GM15510 (cell line): ENCODE measurements around the gene SPDYA.

Experiments used
- POLR2A ChIP-seq: IDR thresholded peaks from 3 replicates; pipeline ENCODE4 v1.6.1; 2011; ENCODE audit warnings: borderline replicate concordance; ENCODE audit not compliant: insufficient read length; ENCODE audit errors: extremely low read depth

The SPDYA gene

DNA sequence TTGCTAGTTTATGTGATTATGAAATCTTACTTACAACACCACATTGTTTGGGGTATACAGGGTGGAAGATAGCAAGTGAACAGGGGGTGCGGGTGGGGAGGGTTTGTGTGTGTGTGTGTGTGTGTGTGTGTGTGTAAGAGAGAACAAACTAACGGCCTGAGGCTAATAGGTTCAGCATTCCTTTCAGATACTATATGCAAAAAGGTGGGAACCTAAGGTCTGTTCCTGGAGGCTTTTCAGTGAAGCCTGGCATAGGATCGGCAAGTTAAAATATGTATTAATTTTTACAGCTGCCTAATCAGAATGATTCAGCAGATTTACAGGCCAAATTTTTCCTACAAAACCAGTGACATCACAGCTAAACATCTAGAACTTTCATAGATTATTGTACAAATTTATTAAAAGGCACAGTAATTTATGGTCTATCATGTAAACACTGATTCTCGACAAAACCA, 7.6 kb upstream of the SPDYA start:
- no peak for TF ChIP-seq POLR2A

DNA sequence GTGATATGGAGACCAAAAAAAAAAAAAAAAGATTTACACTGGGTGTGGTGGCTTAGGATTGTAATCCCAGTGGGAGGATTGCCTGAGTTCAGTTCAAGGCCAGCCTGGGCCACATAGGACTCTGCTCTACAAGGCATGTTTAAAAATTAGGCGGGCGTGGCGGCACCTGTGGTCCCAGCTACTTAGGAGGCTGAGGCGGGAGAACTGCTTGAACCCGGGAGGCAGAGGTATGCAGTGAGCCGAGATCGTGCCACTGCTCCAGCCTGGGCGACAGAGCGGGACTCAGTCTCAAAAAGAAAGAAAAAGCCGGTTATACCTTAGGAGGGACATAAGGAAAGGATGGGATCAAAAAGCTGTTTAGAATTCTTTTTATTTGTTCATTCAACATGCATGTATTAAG, 707 bp upstream of the SPDYA start:
- TF ChIP-seq POLR2A = no peak

DNA sequence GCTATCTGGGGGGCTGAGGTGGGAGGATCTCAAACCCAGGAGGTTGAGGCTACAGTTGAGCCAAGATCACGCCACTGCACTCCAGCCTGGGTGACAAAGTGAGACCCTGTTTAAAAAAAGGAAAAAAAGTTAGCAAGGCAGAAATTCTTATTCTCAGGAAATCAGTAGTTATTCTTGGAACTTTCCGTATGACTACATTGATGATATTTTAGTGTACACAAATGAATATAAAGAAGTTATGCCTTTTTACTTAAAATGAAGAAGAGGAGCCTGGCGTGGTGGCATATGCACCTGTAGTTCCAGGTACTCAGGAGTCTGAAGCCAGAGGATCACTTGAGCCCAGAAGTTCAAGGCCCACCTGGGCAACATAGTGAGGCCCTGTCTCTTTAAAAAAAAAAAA, 7.4 kb downstream of the SPDYA start:
- no peak for TF ChIP-seq POLR2A

DNA sequence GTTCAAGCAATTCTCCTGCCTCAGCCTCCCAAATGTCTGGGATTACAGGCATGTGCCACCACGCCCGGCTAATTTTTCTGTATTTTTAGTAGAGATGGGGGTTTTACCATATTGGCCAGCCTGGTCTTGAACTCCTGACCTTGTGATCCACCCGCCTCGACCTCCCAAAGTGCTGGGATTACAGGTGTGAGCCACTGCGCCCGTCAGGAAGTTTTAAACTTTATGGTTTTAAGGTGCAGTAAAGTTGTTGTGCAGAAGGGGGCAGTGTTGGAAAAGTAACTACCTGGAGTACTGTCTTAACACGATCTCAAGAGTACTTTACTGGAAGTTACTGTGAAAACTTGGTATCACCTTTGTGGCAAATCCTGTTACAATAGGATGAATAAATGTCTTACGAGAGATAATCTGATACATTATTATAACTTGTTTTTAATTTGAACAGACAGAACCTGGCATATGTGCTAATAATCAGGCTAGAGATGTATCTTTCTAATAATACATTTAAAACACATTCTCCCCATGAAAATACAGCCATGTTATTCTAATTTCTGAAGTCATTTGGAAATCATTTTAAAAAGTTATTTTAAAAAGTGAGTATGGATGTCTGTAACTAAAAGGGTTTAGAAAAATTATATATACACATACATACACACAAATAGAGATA, 10.8 kb downstream of the SPDYA start:
- no peak for TF ChIP-seq POLR2A

DNA sequence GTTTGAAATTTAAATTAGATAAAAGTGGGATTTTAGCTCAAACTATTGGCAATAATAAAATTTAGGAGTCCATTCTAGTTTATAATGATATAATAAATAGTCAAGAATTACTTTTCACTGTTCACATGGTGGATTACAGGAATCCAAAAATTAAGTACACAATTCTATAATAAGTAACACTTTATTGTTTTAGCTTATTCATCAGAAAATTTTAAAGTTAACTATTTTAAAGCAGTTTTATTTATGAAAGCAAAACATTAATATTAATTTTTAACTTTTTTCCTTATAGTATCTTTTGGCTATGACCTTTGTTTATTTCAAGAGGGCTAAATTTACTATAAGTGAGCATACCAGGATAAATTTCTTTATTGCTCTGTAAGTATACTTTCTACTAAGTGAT, 11.4 kb downstream of the SPDYA start:
- no peak for TF ChIP-seq POLR2A

DNA sequence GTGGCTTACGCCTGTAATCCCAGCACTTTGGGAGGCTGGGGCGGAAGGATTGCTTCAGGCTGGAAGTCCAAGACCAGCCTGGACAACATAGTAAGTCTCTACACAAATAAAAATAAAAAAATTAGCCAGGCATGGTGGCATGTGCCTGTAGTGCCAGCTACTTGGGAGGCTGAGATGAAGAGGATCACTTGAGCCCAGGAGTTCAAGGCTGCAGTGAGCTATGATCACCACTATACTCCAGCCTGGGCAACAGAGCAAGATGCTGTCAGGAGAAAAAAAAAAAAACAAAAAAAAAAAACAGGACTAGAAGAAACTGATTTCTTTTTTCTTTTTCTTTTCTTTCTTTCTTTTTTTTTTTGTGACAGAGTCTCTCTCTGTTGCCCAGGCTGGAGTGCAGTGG, 13.6 kb downstream of the SPDYA start:
- TF ChIP-seq POLR2A = no peak

DNA sequence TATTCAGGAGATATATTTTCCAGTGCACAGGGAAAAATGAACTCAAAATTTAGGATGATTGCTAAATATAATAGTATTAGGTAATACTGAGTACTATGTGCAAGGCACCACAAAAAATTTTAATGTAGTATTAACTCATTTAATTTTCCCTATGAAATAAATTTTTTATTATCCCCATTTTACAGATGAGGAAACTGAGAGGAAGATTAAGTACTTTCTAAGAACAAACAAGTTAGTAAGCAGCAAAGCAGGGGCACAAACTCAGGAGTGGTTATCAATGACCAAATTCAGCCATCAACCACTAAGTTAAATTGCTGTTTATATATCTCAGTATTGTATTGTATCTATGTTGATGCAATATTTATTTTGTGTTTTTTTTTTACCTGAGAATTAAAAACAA, 14.2 kb downstream of the SPDYA start:
- TF ChIP-seq POLR2A = no peak

DNA sequence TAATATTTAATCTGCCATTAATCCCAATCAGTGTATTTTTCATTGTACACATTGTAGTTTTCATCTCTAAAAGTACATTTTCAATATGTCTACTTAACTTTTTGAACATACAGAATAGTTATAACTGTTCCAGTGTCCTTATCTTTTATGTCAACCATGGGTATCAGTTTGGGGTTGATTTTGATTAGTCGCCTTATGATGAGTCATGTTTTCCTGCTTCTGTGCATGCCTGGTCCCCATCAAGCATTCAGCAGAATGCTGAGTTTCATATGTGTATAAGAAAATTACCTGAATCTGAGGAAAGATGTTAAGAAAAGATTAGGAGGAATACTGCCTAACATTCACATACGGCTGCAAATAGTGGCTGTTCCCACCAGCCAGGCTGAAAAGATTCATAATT, 17.7 kb downstream of the SPDYA start:
- no peak for TF ChIP-seq POLR2A

DNA sequence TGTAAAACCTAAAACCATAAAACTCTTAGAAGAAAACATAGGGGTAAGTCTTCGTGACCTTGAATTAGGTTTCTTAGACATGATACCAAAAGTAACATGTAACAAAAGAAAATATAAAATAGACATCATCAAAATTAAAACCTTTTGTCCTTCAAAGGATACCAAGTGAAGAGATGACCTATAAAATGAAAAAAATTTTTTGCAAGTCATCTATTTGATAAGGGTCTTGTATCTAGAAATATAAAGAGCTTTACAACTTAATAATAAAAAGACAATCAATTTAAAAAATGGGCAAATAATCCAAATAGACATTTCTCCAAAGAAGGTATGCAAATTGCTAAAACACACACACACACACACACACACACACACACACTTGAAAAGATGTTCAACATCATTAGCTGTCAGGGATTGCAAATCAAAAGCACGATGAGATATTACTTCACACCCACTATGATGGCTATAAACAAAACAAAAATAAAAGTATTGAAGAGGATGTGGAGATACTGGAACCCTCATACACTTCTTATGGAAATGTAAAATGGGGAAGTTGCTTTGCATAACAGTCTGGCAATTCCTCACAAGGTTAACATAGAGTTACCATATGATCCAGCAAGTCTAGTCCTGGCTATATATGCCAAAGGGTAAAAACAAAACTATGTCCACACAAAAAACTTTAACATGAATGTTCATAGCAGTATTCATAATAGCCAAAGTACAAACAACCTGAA, 23.3 kb downstream of the SPDYA start:
- TF ChIP-seq POLR2A = no peak

DNA sequence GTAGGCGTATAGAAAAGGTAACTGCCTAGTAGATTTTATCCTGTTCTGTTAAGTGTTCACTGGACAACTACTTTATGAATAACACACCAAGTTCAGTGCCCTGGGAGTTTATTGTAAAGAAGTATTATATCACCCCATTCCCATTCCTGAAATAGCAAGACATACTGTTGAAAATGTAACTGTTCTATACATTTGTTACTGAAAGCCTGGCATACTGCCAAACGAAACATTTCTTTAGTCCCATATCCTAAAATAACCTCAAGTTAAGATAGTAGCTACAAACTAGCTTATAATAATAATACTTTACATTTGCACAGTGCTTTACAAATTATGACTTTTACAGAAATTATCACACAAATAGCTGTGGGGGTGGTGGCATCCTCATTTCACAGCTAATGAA, 25.1 kb downstream of the SPDYA start:
- TF ChIP-seq POLR2A = no peak

DNA sequence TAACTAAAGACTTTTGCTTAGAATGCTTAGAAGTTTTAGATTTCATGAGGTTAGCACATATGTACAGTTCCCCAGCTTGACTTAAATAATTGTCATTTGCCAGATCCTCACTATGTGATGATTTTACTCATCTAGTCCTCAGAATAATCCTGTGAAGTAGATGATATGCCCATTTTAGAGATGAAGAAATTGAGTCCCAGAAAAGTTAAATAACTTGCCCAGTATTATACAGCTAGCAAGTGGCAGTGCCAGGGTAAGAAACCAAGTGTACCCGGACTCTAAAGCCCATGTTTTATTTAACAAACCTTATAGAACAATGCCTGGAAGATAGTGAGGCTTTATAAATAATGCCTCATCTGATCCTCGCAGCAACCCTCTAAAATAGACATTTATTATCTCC, 28.3 kb downstream of the SPDYA start:
- TF ChIP-seq POLR2A = no peak

DNA sequence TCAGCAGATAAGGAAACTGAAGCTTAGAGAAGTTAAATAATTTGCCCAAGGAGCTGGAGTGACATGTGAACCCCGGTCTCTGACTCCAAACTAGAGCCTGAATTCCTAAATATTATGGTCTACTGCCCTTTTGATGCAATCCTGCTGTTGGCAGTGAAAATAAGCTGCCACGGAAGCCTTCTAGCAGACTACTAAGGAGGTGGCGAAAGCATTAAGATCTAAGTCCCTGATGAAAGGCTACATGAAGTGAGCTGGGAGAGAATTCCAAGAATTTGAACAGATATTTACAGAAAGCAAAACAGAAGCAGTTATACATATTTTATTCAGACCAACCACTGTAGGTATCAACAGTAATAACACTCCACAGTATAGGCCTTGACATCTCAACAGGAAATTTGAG, 31.4 kb downstream of the SPDYA start:
- no peak for TF ChIP-seq POLR2A

DNA sequence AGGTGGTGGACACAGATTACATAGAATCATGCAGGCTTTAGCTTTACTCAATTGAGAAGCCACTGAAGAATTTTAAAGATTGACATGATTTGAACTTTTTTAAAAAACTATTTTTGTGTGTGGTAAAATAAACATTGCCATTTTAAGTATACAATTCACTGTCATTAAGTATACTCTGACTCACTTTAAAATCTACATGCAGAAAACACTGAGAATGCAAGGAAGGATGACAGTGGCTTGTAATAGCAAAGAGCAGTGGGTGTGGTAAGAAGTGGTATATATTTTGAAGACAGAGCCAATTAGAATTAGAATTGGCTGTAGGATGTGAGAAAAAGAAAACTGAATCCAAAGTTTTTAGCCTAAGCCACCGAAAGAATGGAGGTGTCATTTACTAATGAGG, 44.6 kb downstream of the SPDYA start:
- no peak for TF ChIP-seq POLR2A

DNA sequence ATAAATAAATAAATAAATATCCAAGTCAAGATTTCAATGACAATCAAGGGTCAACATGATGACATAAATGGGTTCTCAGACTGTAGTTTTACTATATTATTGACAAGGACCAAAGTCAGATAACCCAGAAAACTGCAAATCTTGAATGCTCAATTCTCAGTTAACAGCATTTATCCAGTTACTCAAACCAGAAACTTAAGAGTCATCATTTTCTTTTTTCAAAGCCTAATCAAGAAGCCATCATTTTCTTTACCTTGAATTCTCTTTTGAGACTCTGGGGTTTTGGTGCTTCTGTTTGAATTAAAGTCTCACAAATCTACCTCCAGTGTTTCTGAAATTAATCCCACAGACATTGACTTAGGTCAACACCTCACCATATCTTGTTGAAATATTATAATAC, 45.3 kb downstream of the SPDYA start:
- TF ChIP-seq POLR2A = no peak

DNA sequence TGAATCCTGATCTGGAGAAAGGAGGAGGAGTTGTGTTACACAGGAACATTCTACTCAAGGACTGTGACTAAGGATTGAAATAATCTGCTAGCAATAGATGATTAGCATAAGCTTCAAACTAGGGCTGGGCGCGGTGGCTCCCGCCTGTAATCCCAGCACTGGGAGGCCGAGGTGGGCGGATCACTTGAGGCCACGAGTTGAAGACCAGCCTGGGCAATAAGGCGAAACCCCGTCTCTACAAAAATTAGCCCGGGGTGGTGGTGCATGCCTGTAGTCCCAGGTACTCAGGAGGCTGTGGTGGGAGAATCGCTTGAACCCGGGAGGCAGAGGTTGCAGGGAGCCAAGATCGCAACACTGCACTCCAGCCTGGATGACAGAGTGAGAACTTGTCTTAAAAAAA, 58.0 kb downstream of the SPDYA start:
- TF ChIP-seq POLR2A = no peak

DNA sequence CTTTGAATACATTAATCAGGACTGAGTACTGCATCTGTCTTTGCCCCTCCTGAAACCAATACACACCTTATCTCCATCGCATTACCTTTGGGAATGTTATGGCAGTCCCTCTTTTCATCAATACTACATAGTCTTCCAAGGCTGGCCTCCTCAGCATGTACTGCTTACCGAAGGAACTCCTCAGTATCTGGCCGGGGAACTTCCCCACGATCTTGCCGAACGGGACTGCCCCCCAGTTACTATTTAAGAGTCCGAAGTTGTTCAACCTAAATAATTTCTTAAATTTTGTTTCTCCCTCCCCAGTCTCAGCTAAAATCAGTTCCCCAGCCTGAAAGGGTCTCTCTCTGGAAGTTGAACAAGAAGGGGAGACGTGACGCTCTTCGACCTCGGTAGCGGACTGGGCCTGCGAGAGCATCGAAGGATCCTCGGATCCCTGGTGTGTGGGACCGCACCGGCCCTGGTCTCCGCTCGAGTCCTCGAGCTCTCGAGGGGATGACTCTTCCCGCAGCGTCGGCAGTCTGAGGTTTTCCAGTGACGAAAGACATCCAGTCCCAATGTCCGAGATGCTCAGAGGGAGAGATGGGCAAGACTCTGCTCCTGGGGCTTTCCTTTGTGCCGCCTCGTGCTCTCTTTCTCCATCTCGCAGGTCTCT, 59.0 kb downstream of the SPDYA start:
- no peak for TF ChIP-seq POLR2A
